Breast epithelium (tissue), 4 donors: ENCODE measurements around the gene MYNN. TPM values are rescaled to one million over a fixed set of nuclear protein-coding genes. Genes with fewer than 3 reads are reported as not detected.

Source experiments
- DNase-seq, 2 donors: peaks; one replicate each; pipeline ENCODE4 v3.0.0-alpha.2; 2019; ENCODE audit warnings: low spot score in 2 of 2
- H3K27ac ChIP-seq, 2 donors: fragments of 200-600 bp; sonication (generic) in 1 of 2; one replicate each; pipeline ENCODE4 v1.5.1; 2016 to 2019; ENCODE audit warnings: mild to moderate bottlenecking in 1 of 2
- H3K27me3 ChIP-seq, 2 donors: fragments of 200-600 bp; sonication (generic) in 1 of 2; one replicate each; pipeline versions ENCODE4 v1.5.1 to v1.6.0; 2017 to 2019; ENCODE audit warnings: control low read depth in 1 of 2, mild to moderate bottlenecking in 1 of 2
- H3K36me3 ChIP-seq: fragments of 200-600 bp; one replicate; pipeline ENCODE4 v1.5.1; 2019
- H3K4me1 ChIP-seq, 2 donors: fragments of 200-600 bp; sonication (generic); one replicate each; pipeline ENCODE4 v1.5.1; 2016 to 2019; ENCODE audit warnings: control low read depth in 1 of 2
- H3K4me3 ChIP-seq, 3 donors: fragments of 200-600 bp; sonication (generic); 1 replicate in 2 of 3; 2 replicates in 1 of 3; pipeline ENCODE4 v1.5.1; 2016 to 2019; ENCODE audit warnings: mild to moderate bottlenecking in 3 of 3, moderate library complexity in 2 of 3
- H3K9me3 ChIP-seq, 2 donors: fragments of 200-600 bp; sonication (generic) in 1 of 2; one replicate each; pipeline ENCODE4 v1.5.1; 2016 to 2019; ENCODE audit warnings: control low read depth in 1 of 2
- POLR2A ChIP-seq: fragments of 450-650 bp; IDR thresholded peaks from one replicate; pipeline ENCODE4 v1.6.1; 2016; ENCODE audit warnings: antibody characterized with exemption, mild to moderate bottlenecking, moderate library complexity
- POLR2AphosphoS5 ChIP-seq, 3 donors: sonication (generic); formaldehyde crosslinking; IDR thresholded peaks; one replicate each; pipeline ENCODE4 v1.6.1; 2017; ENCODE audit warnings: antibody characterized with exemption in 3 of 3
- intact Hi-C: fragments of 100-400 bp; cut with DNase I; formaldehyde crosslinking; loops from one replicate; pipeline ENCODE4 v1.15.1; 2023; ENCODE audit warnings: low total_unique reads
- total RNA-seq, 3 donors: library from RNA; depleted of rRNA; stranded (reverse); fragments of >200 nt; gene quantifications; one replicate each; pipeline ENCODE4 v1.1.0, GENCODE V29; 2016
- TF ChIP-seq, protein P1 (sequence below), 3 donors: fragments of 450-650 bp; IDR thresholded peaks; one replicate each; pipeline ENCODE4 v1.5.1; 2016 to 2017; ENCODE audit warnings: antibody characterized with exemption in 3 of 3, mild to moderate bottlenecking in 3 of 3, moderate library complexity in 3 of 3

The MYNN gene
- total RNA-seq, 3 donors from 2014 or later: 16.0 to 29.0 (median 18.7) TPM

DNA sequence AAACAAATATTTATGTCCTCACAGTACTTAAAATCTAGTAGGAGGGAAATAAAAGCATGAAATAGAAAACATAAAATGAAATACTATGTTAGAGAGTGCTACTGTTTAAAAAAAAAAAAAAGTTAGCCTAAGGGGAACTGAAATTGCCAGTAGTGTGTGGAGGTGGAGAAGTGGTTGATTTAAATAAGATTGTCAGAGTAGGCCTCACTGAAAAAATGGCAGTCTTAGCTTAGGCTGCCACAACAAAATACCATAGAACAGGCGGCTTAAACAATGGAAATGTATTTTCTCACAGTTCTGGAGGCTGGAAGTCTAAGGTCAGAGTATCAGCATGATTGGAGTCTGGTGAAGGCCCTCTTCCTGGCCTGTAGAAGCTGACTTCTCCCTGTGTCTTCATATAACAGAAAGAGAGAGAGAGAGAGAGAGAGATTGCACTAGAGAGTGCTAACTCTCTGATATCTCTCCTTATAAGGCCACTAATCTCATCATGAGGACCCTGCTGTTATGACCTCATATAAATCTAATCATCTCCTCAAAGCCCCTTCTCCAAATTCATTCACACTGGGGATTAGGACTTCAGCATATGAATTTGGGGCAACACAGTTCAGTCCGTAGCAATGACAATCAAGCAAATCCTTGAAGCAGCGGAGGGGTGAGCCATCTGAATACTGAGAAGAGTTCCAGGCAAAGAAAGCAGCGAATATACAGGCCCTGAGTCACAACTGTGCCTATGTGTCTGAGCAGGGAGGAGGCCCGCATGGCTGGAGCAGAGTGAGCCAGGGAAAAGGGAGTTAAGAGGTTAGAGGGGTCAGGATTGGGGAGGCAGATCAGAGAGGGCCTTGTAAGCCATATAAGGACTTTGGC, 63.1 kb downstream of the MYNN start:
- H3K9me3 ChIP-seq: no peaks in the 10 kb centered on the region
- intact Hi-C loops: no loop called here
- H3K27ac ChIP-seq: no peak overlapping the region
- TF ChIP-seq, protein P1, sequence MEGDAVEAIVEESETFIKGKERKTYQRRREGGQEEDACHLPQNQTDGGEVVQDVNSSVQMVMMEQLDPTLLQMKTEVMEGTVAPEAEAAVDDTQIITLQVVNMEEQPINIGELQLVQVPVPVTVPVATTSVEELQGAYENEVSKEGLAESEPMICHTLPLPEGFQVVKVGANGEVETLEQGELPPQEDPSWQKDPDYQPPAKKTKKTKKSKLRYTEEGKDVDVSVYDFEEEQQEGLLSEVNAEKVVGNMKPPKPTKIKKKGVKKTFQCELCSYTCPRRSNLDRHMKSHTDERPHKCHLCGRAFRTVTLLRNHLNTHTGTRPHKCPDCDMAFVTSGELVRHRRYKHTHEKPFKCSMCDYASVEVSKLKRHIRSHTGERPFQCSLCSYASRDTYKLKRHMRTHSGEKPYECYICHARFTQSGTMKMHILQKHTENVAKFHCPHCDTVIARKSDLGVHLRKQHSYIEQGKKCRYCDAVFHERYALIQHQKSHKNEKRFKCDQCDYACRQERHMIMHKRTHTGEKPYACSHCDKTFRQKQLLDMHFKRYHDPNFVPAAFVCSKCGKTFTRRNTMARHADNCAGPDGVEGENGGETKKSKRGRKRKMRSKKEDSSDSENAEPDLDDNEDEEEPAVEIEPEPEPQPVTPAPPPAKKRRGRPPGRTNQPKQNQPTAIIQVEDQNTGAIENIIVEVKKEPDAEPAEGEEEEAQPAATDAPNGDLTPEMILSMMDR (IDR thresholded peaks at IDR 0.05): no peak
- no peak for TF ChIP-seq POLR2AphosphoS5 (IDR thresholded peaks at IDR 0.05)
- no peak for TF ChIP-seq POLR2A
- no peak overlapping the region for H3K4me3 ChIP-seq
- DNase-seq: no peak
- H3K4me1 ChIP-seq: no peaks in the 10 kb centered on the region
- no peaks in the 10 kb centered on the region for H3K27me3 ChIP-seq
- no peaks in the 10 kb centered on the region for H3K36me3 ChIP-seq

DNA sequence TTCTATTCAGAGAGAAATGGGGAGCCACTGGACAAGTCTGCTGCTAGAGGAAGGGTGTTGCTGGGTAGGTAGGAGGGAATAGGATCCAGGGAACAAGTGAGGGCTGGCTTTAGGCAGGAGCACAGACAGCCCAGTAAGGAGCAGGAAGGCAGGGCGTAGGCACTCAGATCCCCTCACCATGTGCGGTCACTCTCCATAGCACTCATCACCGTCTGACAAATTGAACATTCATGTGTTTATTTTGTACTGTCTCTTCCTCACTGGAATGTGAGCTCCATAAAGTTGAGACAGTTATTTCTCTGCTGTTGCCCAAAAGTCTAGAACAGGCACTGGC, 63.7 kb downstream of the MYNN start:
- no peak overlapping the region for H3K4me3 ChIP-seq
- intact Hi-C loops: no loop called here
- TF ChIP-seq, protein P1 (IDR thresholded peaks at IDR 0.05): no peak
- TF ChIP-seq POLR2AphosphoS5 (IDR thresholded peaks at IDR 0.05): no peak
- no peak for TF ChIP-seq POLR2A
- H3K27ac ChIP-seq: no peak overlapping the region
- H3K9me3 ChIP-seq: no peaks in the 10 kb centered on the region
- no peaks in the 10 kb centered on the region for H3K4me1 ChIP-seq
- no peak for DNase-seq
- H3K36me3 ChIP-seq: no peaks in the 10 kb centered on the region
- no peaks in the 10 kb centered on the region for H3K27me3 ChIP-seq

DNA sequence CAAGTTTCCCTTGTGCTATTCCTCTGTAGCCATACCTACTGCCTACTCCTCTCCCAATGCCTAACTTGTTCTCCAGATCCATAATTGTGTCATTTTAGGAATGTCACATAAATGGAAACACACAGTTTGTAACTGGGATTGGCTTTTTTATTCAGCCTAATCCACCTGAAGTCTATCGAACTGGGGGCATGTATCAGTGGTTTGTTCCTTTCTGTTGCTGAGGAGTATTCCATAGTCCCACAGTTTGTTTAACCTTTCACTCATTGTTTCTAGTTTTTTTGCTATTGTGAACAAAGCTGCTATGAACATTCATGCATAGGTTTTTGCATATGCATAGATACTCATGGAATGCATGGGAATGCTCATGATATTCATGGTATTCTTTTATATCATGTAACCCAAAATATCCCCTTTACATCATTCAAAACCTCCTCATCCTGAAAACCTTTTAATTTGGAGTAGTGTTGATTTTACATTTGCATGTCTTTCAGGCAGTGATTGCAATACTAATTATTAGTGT, 65.4 kb downstream of the MYNN start:
- no peak overlapping the region for H3K27ac ChIP-seq
- no peak overlapping the region for H3K4me3 ChIP-seq
- no peaks in the 10 kb centered on the region for H3K9me3 ChIP-seq
- TF ChIP-seq POLR2A (no peak), POLR2AphosphoS5 (IDR thresholded peaks at IDR 0.05) (no peak)
- TF ChIP-seq, protein P1 (IDR thresholded peaks at IDR 0.05): no peak
- no peak for DNase-seq
- no peaks in the 10 kb centered on the region for H3K4me1 ChIP-seq
- no peaks in the 10 kb centered on the region for H3K27me3 ChIP-seq
- intact Hi-C loops: no loop called here
- H3K36me3 ChIP-seq: no peaks in the 10 kb centered on the region

Other genes with a start within 250 kb of the MYNN start
- 10 to 100 TPM in 2 of 3 donors, 1 to 10 TPM in 1; 7.5 to 21.6 (median 13.9) TPM for gene MECOM, start 109.7 kb upstream of the MYNN start, total RNA-seq
- 100 to 1,000 TPM; 125 to 194 (median 179) TPM for gene TERC, start 8.3 kb upstream of the MYNN start, total RNA-seq
- gene ACTRT3, start 3.8 kb upstream of the MYNN start, total RNA-seq: 1 to 10 TPM; 1.5 to 4.6 (median 3.3) TPM
- gene LRRIQ4, start 39.5 kb downstream of the MYNN start, total RNA-seq: under 1 TPM in 1 of 3 donors, not detected in 2; 0.15 TPM
- gene LRRC34, start 39.5 kb downstream of the MYNN start, total RNA-seq: 1 to 10 TPM; 1.0 to 6.4 (median 4.9) TPM
- gene LRRC31, start 96.5 kb downstream of the MYNN start, total RNA-seq: 1 to 10 TPM in 1 of 3 donors, under 1 TPM in 1, not detected in 1; 0.29 to 7.5 TPM
- under 1 TPM in 1 of 3 donors, not detected in 2; under 0.01 TPM for gene SAMD7, start 138.2 kb downstream of the MYNN start, total RNA-seq
- 100 to 1,000 TPM in 1 of 3 donors, 10 to 100 TPM in 2; 55.1 to 101 (median 56.1) TPM for gene SEC62, start 193.4 kb downstream of the MYNN start, total RNA-seq